ENCODE results near the gene TBL1X.

TBL1X gene

GRCh38 chrX:9593756-9594155 is 128.9 kb downstream of the TBL1X start:
- DNase-seq = no peak

DNA sequence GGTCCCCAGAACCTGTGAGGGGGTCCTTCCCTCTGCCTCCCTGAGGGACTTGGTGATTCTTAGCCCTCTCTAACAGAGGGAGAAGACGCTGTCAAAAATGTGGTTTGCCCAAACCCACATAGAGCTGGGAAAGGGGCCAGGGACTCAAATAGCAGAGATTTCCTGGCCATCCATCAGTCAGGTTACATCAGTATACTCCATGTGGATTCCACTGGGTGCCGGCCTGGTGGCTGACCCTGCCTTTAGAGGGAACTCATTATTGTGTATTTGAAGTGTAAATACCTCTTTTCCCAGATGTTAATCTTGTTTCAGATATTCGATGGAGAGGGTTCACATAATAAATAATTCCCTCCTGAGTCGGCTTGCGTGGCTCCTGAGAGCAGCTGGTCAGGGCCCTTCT is 130.3 kb downstream of the TBL1X start:
- DNase-seq = no peak

GRCh38 chrX:9596837-9597236 is 132.0 kb downstream of the TBL1X start:
- no peak for DNase-seq

- no peak for DNase-seq
Observed at GRCh38 chrX:9597361-9598035, 132.6 kb downstream of the TBL1X start.

DNA sequence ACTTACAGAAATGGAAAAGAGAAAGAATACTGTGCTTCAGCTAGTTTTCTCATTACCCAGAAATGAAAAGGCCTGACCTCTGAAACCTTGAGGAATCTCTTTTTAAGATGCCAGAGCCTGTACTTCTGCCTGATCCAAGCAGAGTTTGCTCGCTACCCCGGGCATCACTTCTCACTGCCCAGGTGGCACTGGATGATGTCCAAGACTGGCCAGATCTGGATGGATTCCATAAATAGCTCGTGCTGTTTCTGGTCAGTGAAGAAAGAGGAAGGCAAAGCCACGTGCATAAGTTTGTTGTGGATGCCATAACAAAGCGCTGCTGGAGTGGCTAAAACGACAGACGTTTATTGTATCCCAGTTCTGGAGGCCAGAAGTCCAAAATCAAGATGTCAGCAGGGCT is 133.5 kb downstream of the TBL1X start:
- DNase-seq = no peak

GRCh38 chrX:9604111-9604907 is 139.5 kb downstream of the TBL1X start:
- no peak for DNase-seq

DNA sequence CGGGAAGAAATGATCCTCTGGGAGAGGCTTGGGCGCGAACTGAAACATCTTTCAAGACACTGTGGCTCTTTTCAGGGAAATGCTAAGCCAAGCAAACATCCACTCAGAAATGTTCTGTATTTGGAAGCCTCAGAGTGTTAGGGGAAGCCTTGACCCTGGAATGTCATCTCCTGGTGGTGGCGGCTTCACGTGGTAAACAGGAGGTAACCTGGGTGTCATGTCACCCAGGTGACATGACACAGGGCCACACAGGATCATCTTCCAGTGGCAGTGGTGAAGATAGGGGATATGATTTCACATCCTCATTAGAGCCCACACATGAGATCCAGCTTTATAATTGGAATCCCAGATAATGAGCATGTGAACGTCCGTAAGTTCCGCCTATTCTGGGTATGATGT is 140.0 kb downstream of the TBL1X start:
- no peak for DNase-seq

- DNase-seq = no peak
Observed at GRCh38 chrX:9605484-9605883, 140.6 kb downstream of the TBL1X start.

DNA sequence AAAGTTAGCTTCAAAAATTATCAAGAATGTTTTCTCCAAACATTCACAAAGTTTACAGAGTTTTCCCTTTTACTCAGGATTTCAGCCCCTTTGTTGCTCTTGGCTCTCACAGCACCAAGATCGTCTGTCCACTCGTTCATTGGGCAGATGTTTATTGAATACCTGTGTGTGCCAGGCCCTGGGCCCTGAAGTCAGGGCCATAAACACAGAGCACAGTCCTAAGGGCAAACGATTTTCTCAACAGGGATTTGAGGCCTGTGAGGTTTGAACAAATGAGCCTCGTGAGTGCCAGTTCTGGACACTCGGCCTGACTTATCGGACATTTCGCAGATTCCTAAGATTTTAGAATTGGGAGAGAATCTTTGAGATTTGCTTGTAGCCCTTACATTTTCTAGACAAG is 142.1 kb downstream of the TBL1X start:
- no peak for DNase-seq

- DNase-seq = no peak
Observed at GRCh38 chrX:9609499-9609898, 144.6 kb downstream of the TBL1X start.

DNA sequence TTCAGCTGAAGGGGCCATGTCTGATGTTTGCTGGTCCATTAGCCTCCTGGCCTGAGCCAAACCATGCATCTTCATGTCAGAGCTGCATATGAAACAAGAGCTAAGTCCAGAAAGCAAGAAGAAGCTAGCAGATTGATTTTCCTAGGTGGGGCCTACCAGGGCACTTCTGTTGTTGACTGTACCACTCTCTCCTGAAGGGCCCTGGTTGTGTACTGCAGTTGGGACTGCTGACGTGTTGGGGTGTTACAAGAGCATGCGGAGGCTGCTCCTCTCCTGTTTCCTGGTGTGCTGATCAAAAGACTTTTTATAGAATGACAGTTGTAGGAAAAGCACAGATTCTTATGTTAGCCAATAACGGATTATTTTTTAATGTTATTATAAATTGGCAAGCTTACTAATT is 145.1 kb downstream of the TBL1X start:
- DNase-seq = no peak

- no peak for DNase-seq
Observed at GRCh38 chrX:9610771-9611392, 146.0 kb downstream of the TBL1X start.

GRCh38 chrX:9611436-9612145 is 146.7 kb downstream of the TBL1X start:
- no peak for DNase-seq

- no peak for DNase-seq
Observed at GRCh38 chrX:9612146-9612505, 147.3 kb downstream of the TBL1X start.

GRCh38 chrX:9614016-9614415 is 149.2 kb downstream of the TBL1X start:
- no peak for DNase-seq

DNA sequence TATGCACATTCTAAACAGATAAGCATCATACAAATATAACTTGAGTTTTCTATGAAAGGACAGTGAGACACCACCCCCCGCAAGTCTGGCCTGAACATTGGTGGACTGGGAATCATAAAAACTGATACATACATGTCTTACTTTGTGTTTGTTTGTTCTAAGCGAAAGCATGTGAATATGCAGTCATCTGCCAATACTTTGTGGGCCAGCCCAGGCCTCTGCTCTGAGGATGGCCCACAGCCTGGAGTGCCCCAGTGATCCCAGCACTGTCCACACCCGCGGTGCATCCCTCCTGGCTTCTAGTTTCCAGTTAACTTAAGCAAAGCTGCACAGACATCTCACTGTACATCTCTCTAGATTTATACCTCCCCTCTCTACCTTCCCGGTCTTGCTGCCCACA is 154.3 kb downstream of the TBL1X start:
- DNase-seq = no peak

- no peak for DNase-seq
Observed at GRCh38 chrX:9619581-9619980, 154.7 kb downstream of the TBL1X start.

DNA sequence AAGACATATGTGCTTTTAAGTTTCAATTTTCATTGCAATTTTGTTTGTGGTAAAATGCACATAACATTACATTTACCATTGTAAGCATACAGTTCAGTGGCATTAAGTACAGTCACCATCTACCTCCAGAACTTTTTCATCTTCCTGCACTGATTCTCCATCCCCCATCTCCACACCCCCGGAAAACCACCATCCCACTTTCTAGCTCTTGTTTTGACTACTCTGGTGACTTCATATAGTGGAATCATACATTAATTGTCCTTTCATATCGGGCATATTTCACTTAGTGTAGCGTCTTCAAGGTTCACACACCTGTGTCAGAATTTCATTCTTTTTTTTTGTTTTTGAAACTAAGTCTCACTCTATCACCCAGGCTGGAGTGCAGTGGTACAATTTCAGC is 157.3 kb downstream of the TBL1X start:
- no peak for DNase-seq

DNA sequence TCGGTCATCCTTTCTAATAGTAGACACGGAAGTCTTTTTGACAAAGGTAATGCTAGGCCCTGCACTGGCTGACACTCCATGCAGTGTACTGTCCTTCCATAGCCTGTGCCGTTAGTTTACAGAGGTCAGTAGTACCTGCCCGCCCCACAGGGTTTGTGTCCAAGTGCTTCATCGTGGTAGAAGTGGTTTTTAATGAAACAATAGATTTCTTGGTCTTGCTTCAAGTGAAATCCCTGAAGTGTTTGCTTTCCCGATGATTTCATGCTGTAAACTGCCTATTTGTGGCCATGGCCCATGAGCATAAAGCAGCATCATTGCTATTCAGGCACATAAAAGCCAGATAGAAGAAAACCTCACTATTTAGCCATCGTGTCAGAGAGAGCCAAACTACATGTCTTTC is 161.5 kb downstream of the TBL1X start:
- no peak for DNase-seq

DNA sequence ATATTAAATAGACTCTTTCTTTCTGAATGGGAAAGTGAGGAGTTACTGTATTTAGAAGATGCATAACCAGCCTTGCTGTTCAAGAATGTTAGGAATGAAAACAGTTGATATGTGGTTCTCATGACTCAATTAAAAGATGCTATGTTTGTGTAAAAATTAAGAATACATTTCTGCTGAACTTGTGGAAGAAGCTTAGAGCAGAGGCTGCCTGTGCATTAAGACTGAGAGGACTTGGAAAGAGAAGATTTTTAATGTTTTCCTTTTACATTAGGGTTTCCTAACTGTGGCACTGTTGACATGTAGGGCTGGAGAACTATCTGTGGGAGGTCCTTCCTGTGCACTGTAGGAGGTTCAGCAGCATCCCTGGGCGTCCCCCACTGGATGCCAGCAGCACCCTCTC is 163.1 kb downstream of the TBL1X start:
- no peak for DNase-seq

- DNase-seq = no peak
Observed at GRCh38 chrX:9628779-9629493, 164.1 kb downstream of the TBL1X start.

- DNase-seq = no peak
Observed at GRCh38 chrX:9634551-9634950, 169.7 kb downstream of the TBL1X start.

GRCh38 chrX:9635368-9635767 is 170.5 kb downstream of the TBL1X start:
- no peak for DNase-seq
